Fibroblast of lung (primary cell): ENCODE data around the gene PRDM11.

Experiments used
- CTCF ChIP-seq, 2 donors: IDR thresholded peaks in 1 of 2; conservative IDR thresholded peaks in 1 of 2; 1 replicate in 1 of 2; 2 replicates in 1 of 2; pipeline ENCODE4 v1.5.1; 2011 to 2012; ENCODE audit warnings: low read length in 2 of 2, control low read depth in 1 of 2, inconsistent platforms in 1 of 2, low read depth in 1 of 2, mild to moderate bottlenecking in 1 of 2
- EZH2 ChIP-seq: IDR thresholded peaks from 2 replicates; pipeline ENCODE4 v1.5.1; 2012; ENCODE audit warnings: low read length, control low read depth, mild to moderate bottlenecking; ENCODE audit errors: missing control alignments

GRCh38 chr11:45144126-45145082, 2.0 kb upstream of the PRDM11 start:
- no peak for TF ChIP-seq CTCF (conservative IDR thresholded peaks at IDR 0.05 in 1 of 2, IDR thresholded peaks at IDR 0.05 in 1 of 2; ENCODE audit: low read depth in 1 of 2, low read length in 2 of 2)
- no peak for TF ChIP-seq EZH2
